WERI-Rb-1 (cell line): Measurements from ENCODE around the gene RELL1.

Source experiments
- DNase-seq: peaks from one replicate; pipeline ENCODE4 v3.0.0-alpha.2; 2020
- H3K27ac ChIP-seq: fragments of 250-450 bp; sonication (Bioruptor Pico); 2 replicates; pipeline ENCODE4 v1.5.1; 2020; ENCODE audit warnings: mild to moderate bottlenecking, moderate library complexity
- H3K27me3 ChIP-seq: fragments of 250-450 bp; sonication (Bioruptor Pico); 2 replicates; pipeline ENCODE4 v1.5.1; 2021; ENCODE audit warnings: mild to moderate bottlenecking, low read depth, moderate library complexity; ENCODE audit not compliant: insufficient read depth, severe bottlenecking
- H3K36me3 ChIP-seq: fragments of 250-450 bp; sonication (Bioruptor Pico); 2 replicates; pipeline ENCODE4 v1.5.1; 2020; ENCODE audit warnings: mild to moderate bottlenecking, moderate library complexity
- H3K4me3 ChIP-seq: 2 replicates; pipeline ENCODE4 v1.5.1; 2011; ENCODE audit warnings: low read depth, mild to moderate bottlenecking, control low read depth, low read length
- H3K9me3 ChIP-seq: fragments of 250-450 bp; sonication (Bioruptor Pico); 2 replicates; pipeline ENCODE4 v1.5.1; 2021; ENCODE audit warnings: mild to moderate bottlenecking, moderate library complexity; ENCODE audit not compliant: severe bottlenecking
- CTCF ChIP-seq: IDR thresholded peaks from 2 replicates; pipeline ENCODE4 v1.5.1; 2011; ENCODE audit warnings: low read depth, mild to moderate bottlenecking, control low read depth, inconsistent platforms, low read length

The RELL1 gene

GRCh38 chr4:37686373-37687193, at the start of gene RELL1:
Gene RELL1 (minus strand): TSS chr4:37686376. CDS start chr4:37686287, 89 bp downstream.
- no peaks in the 10 kb centered on the region for H3K9me3 ChIP-seq
- H3K4me3 ChIP-seq, result peak within 1 kb of the TSS; percentile 66
- no peaks in the 10 kb centered on the region for H3K27me3 ChIP-seq
- no peaks in the 10 kb centered on the region for H3K36me3 ChIP-seq
- peak; percentile 100 for DNase-seq
- no peak for TF ChIP-seq CTCF
- H3K27ac ChIP-seq, result peak within 1 kb of the TSS; percentile 69

- Histone ChIP-seq H3K4me3 (no peak overlapping the region), H3K27me3 (peaks cover 48% of the 10 kb centered on the region), H3K36me3 (no peaks in the 10 kb centered on the region), H3K9me3 (no peaks in the 10 kb centered on the region), H3K27ac (no peak overlapping the region)
- DNase-seq, result no peak
- no peak for TF ChIP-seq CTCF
Observed at GRCh38 chr4:37735578-37735977, 49.4 kb upstream of the RELL1 start.

- Histone ChIP-seq H3K4me3 (no peak overlapping the region), H3K36me3 (no peaks in the 10 kb centered on the region), H3K27ac (no peak overlapping the region), H3K9me3 (no peaks in the 10 kb centered on the region), H3K27me3 (peaks cover 44% of the 10 kb centered on the region)
- DNase-seq, result no peak
- TF ChIP-seq CTCF, result no peak
Observed at GRCh38 chr4:37734989-37735388, 48.8 kb upstream of the RELL1 start.

DNA sequence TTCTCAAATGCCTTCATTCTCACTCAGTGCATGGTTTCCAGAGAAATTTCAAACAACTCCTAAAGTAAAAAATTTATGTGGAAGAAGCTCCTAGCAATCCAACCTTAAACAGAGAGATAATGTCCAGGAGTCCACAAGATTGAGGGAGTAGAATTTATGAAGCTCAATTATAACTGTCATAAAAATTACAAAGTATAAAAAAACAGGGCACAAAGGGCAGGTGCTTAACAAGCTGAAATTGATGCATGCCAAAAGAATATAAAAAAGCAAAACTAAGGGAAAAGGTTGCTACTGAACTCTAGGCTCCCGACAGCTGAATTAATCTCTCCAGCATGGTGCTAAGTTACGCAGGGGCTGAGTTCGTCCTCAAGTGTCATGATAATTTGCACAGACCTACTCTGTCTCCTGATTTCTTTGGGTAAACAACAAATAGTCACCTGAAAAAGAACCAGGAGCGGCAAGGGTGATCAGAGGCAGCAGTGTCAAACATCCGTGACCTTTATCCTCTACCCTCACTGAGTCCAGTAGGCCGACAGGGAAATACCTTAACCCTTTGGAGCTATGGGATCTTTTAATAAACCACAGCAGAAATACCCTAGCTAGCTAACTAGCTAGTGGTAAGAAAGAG, 47.2 kb upstream of the RELL1 start:
- H3K27ac ChIP-seq, result no peak overlapping the region
- peaks cover 47% of the 10 kb centered on the region for H3K27me3 ChIP-seq
- DNase-seq, result no peak
- TF ChIP-seq CTCF, result no peak
- H3K4me3 ChIP-seq, result no peak overlapping the region
- no peaks in the 10 kb centered on the region for H3K36me3 ChIP-seq
- no peaks in the 10 kb centered on the region for H3K9me3 ChIP-seq

GRCh38 chr4:37732526-37733186, 46.5 kb upstream of the RELL1 start:
- no peak for TF ChIP-seq CTCF
- Histone ChIP-seq H3K9me3 (no peaks in the 10 kb centered on the region), H3K27me3 (peaks cover 49% of the 10 kb centered on the region), H3K4me3 (no peak overlapping the region), H3K36me3 (no peaks in the 10 kb centered on the region), H3K27ac (no peak overlapping the region)
- DNase-seq, result no peak
